ENCODE measurements around the gene EEF1E1. TPM values are rescaled to one million over a fixed set of nuclear protein-coding genes. Genes with fewer than 3 reads are reported as not detected.

The EEF1E1 gene
- total and polyA plus RNA-seq, 9 of the 15 experiments (the other 6 are each of a cell fraction or from before 2014, with no cell fraction given), result 135 to 1,355 (median 327) TPM

DNA sequence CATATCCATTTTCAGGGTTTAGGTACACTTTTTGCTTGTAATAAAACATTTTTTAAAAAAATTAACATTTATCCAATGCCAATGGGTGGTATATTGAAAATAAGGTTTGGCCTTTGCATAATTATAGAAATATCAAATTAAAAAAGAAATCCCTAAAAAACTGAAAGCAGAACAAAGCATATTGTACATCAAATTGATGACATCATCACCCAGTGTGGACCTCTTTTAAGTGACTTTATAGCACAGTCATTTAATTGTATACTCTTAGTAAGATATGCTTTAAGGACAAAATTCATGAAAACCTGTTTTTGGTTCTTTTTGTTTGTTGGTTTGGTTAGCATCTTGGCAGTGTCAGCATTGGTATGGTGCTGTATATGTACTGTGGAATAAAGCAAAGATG lies 1.4 kb upstream of the EEF1E1 start:
- TF ChIP-seq ZNF764 (CRISPR knock-in tag; IDR thresholded peaks at IDR 0.05; ENCODE audit: low read depth) (no peak), NR1H2 (CRISPR knock-in tag; IDR thresholded peaks at IDR 0.05) (no peak), ATF1 (CRISPR knock-in tag; IDR thresholded peaks at IDR 0.05) (no peak), ATF1 (tag; IDR thresholded peaks at IDR 0.05) (0 out of 2 replicates have a peak, but pooled peaks have one; percentile 12), SMARCA5 (IDR thresholded peaks at IDR 0.05) (no peak), ZBTB7A (IDR thresholded peaks at IDR 0.05; ENCODE audit: borderline replicate concordance, control insufficient read depth, low read depth, low read length) (no peak), NCOA6 (IDR thresholded peaks at IDR 0.05) (no peak), CEBPB (tag; IDR thresholded peaks at IDR 0.05) (no peak), ATF7 (IDR thresholded peaks at IDR 0.05) (peak; percentile 80; the same call in 1 of the 2 replicates), ZNF780A (CRISPR knock-in tag; IDR thresholded peaks at IDR 0.05) (no peak), IRF9 (tag; IDR thresholded peaks at IDR 0.05) (no peak), LCOR (CRISPR knock-in tag; IDR thresholded peaks at IDR 0.05) (no peak), UBTF (IDR thresholded peaks at IDR 0.05; ENCODE audit: borderline replicate concordance in 1 of 2, low read depth in 2 of 2, low read length in 2 of 2) (no peak), ZNF316 (IDR thresholded peaks at IDR 0.05) (peak; percentile 31), ZNF778 (CRISPR knock-in tag; IDR thresholded peaks at IDR 0.05) (no peak), JUND (IDR thresholded peaks at IDR 0.05; ENCODE audit: borderline replicate concordance, low read depth, low read length) (no peak; the same call in 1 of the 2 replicates), JUND (tag; IDR thresholded peaks at IDR 0.05; ENCODE audit: borderline replicate concordance, low read depth, low read length) (peak; percentile 74; the same call in 1 of the 3 replicates)
- TF ChIP-seq, protein P1, sequence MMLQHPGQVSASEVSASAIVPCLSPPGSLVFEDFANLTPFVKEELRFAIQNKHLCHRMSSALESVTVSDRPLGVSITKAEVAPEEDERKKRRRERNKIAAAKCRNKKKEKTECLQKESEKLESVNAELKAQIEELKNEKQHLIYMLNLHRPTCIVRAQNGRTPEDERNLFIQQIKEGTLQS (IDR thresholded peaks at IDR 0.05), result peak; percentile 94
- TF ChIP-seq, protein P1 (CRISPR knock-in tag; conservative IDR thresholded peaks at IDR 0.05), result no peak
- Histone ChIP-seq H3K4me2 (ENCODE audit: insufficient read depth, low read length) (no peak overlapping the region), H3K4me1 (replicated peaks in 1 of 2; ENCODE audit: control insufficient read depth in 2 of 2, insufficient read depth in 2 of 2, low read length in 2 of 2) (peaks cover 5 to 23% of the 10 kb centered on the region in 2 experiments; a peak in 4 of 5 replicates), H2AFZ (ENCODE audit: low read depth, low read length) (peak overlapping the region; percentile 90; the same call in 1 of the 2 replicates), H4K20me1 (replicated peaks; ENCODE audit: control insufficient read depth, insufficient read depth, low read length) (no peaks in the 10 kb centered on the region; the same call in 1 of the 2 replicates), H3K9ac (ENCODE audit: insufficient read depth in 1 of 2, low read depth in 2 of 2, low read length in 2 of 2) (no peak overlapping the region), H3K27ac (ENCODE audit: extremely low read depth, low read depth, low read length) (no peak overlapping the region), H3K36me3 (ENCODE audit: control insufficient read depth, insufficient read depth, low read length) (peaks cover 16% of the 10 kb centered on the region), H3K27me3 (ENCODE audit: control insufficient read depth in 2 of 2, insufficient read depth in 2 of 2, low read length in 2 of 2) (peaks cover 0 to 1% of the 10 kb centered on the region in 2 experiments; a peak in 1 of 5 replicates), H3K9me1 (ENCODE audit: control insufficient read depth, insufficient read depth, low read length) (no peaks in the 10 kb centered on the region), H3K79me2 (ENCODE audit: control insufficient read depth, insufficient read depth, low read length) (peaks cover 42% of the 10 kb centered on the region), H3K4me3 (no peak overlapping the region), H3K9me3 (replicated peaks; ENCODE audit: control insufficient read depth, insufficient read depth, low read depth, low read length) (no peaks in the 10 kb centered on the region)
- DNase-seq (ENCODE audit: extremely low read depth in 1 of 4, low spot score in 3 of 4) (no peak), ATAC-seq (no peak), FAIRE-seq (no peak)
- BruUV-seq (replicated peaks), result no TSS peak
- in situ Hi-C loops (cut with MboI), result no loop called here
- CTCF ChIA-PET (ENCODE audit: low intra/inter-chr PET ratio), result no interaction called here
- intact Hi-C loops (cut with micrococcal nuclease), result loop anchor here (2.0 to 10.0 kb wide), 2 partner anchors 39 to 331 kb away; partner anchors contain the start of genes BLOC1S5 and SLC35B3
- POLR2A ChIA-PET, result no interaction called here
